Endothelial cell of umbilical vein (primary cell): Measurements from ENCODE around the gene CXCR2. TPM values are rescaled to one million over a fixed set of nuclear protein-coding genes. Genes with fewer than 3 reads are reported as not detected.

Experiments
- BruUV-seq: library from RNA; stranded (reverse); fragments of 400-500 nt; replicated peaks from 2 replicates; lab custom pipeline; 2021; lab: Mats Ljungman, UMichigan
- CTCF ChIA-PET: fragments of 300-600, 350-600 bp; sonication (Branson Sonifier 250); formaldehyde crosslinking; loops from one replicate; lab custom pipeline; 2021; ENCODE audit warnings: antibody characterized with exemption, inconsistent platforms; lab: Charles Lee
- POLR2A ChIA-PET: fragments of 300-600, 350-600 bp; sonication (Branson Sonifier 250); formaldehyde crosslinking; loops from one replicate; lab custom pipeline; 2021; ENCODE audit warnings: antibody characterized with exemption, inconsistent platforms; lab: Charles Lee
- DNase-seq: peaks from one replicate; pipeline ENCODE4 v3.0.0-alpha.2; 2011; ENCODE audit warnings: low read depth, low spot score
- FAIRE-seq: peaks from 2 replicates; lab custom pipeline; 2011; peaks lifted over from hg19 to GRCh38; lab: Jason Lieb, UNC
- H2AFZ ChIP-seq: 2 replicates; pipeline ENCODE4 v1.6.0; 2012; ENCODE audit warnings: low read depth, low read length, control low read depth, inconsistent platforms
- H3K27ac ChIP-seq: 2 replicates; pipeline ENCODE4 v1.5.1; 2011; ENCODE audit warnings: low read depth, mild to moderate bottlenecking, control low read depth, low read length, moderate library complexity; ENCODE audit not compliant: insufficient read depth
- H3K27me3 ChIP-seq, 2 experiments: 2 replicates each; pipeline versions ENCODE4 v1.6.0 to v1.6.1; 2011; ENCODE audit warnings: low read length in 2 of 2, mixed read lengths in 1 of 2; ENCODE audit not compliant: control insufficient read depth in 2 of 2, insufficient read depth in 2 of 2
- H3K36me3 ChIP-seq, 2 experiments: 2 replicates in 1 of 2; 3 replicates in 1 of 2; pipeline ENCODE4 v1.5.1; 2011; ENCODE audit warnings: low read length in 2 of 2, mild to moderate bottlenecking in 1 of 2, moderate library complexity in 1 of 2; ENCODE audit not compliant: control insufficient read depth in 2 of 2, insufficient read depth in 2 of 2; ENCODE audit errors: extremely low read depth in 1 of 2
- H3K4me1 ChIP-seq: 3 replicates; pipeline ENCODE4 v1.5.1; 2011; ENCODE audit warnings: mild to moderate bottlenecking, low read length; ENCODE audit not compliant: control insufficient read depth, insufficient read depth; ENCODE audit errors: extremely low read depth
- H3K4me2 ChIP-seq: 2 replicates; pipeline ENCODE4 v1.6.1; 2011; ENCODE audit warnings: low read length, control low read depth, mixed read lengths; ENCODE audit not compliant: insufficient read depth
- H3K4me3 ChIP-seq, 3 experiments: fragments of 200-600 bp in 1 of 3; sonication (generic), shearing (Covaris generic) in 1 of 3; replicated peaks in 1 of 3; 2 replicates each; pipeline ENCODE4 v1.5.1; 2011 to 2016; ENCODE audit warnings: control low read depth in 3 of 3, low read length in 3 of 3, mild to moderate bottlenecking in 2 of 3, inconsistent platforms in 1 of 3, low read depth in 1 of 3, moderate library complexity in 1 of 3; ENCODE audit not compliant: insufficient read depth in 1 of 3
- H3K79me2 ChIP-seq: 2 replicates; pipeline ENCODE4 v1.6.0; 2012; ENCODE audit warnings: low read length, inconsistent platforms; ENCODE audit not compliant: control insufficient read depth, insufficient read depth
- H3K9ac ChIP-seq: replicated peaks from 2 replicates; pipeline ENCODE3; 2011; ENCODE audit warnings: low read length, control low read depth; ENCODE audit not compliant: insufficient read depth; ENCODE audit errors: extremely low read depth
- H3K9me1 ChIP-seq: replicated peaks from 3 replicates; pipeline ENCODE4 v1.6.0; 2011; ENCODE audit warnings: mild to moderate bottlenecking, low read length; ENCODE audit not compliant: control insufficient read depth, insufficient read depth; ENCODE audit errors: extremely low read depth
- H3K9me3 ChIP-seq: replicated peaks from 2 replicates; pipeline ENCODE4 v1.5.1; 2012; ENCODE audit warnings: low read length, inconsistent platforms; ENCODE audit not compliant: control insufficient read depth, insufficient read depth
- H4K20me1 ChIP-seq: replicated peaks from 2 replicates; pipeline ENCODE3; 2011; ENCODE audit warnings: mild to moderate bottlenecking, low read length; ENCODE audit not compliant: control insufficient read depth, insufficient read depth; ENCODE audit errors: extremely low read depth
- EZH2 ChIP-seq: IDR thresholded peaks from 2 replicates; pipeline ENCODE4 v1.6.1; 2012; ENCODE audit warnings: borderline replicate concordance, low read depth, mild to moderate bottlenecking, moderate library complexity, low read length, inconsistent platforms; ENCODE audit not compliant: severe bottlenecking
- GATA2 ChIP-seq: IDR thresholded peaks from 2 replicates; pipeline ENCODE4 v1.7.0; 2011; ENCODE audit warnings: low read depth, mild to moderate bottlenecking, moderate library complexity, mixed read lengths, low read length; ENCODE audit not compliant: insufficient read length, insufficient read depth
- MAX ChIP-seq: IDR thresholded peaks from 2 replicates; pipeline ENCODE4 v1.6.1; 2011; ENCODE audit not compliant: insufficient read depth, insufficient read length
- MYC ChIP-seq: IDR thresholded peaks from one replicate; pipeline ENCODE4 v1.6.1; 2011; ENCODE audit warnings: mild to moderate bottlenecking, low read depth, low read length
- POLR2A ChIP-seq: IDR thresholded peaks from 2 replicates; pipeline ENCODE4 v1.6.1; 2012; ENCODE audit warnings: low read depth, mild to moderate bottlenecking, control low read depth, low read length
- POLR2AphosphoS5 ChIP-seq: IDR thresholded peaks from 2 replicates; pipeline ENCODE4 v1.6.1; 2012; ENCODE audit warnings: low read depth, mild to moderate bottlenecking, control low read depth, low read length, moderate library complexity; ENCODE audit not compliant: insufficient read depth
- dilution Hi-C: fragments of 300-500 bp; cut with MboI; formaldehyde crosslinking; loops from one replicate; pipeline ENCODE4 v1.15.0; 2019; ENCODE audit warnings: low sequenced_read_pairs; ENCODE audit not compliant: extremely low pct_ligation_motif_present
- intact Hi-C: fragments of 100-400 bp; cut with micrococcal nuclease; formaldehyde crosslinking; loops from one replicate; pipeline ENCODE4 v1.10.0; 2022
- polyA plus RNA-seq, 4 experiments: library from polyadenylated mRNA; depleted of rRNA in 3 of 4; stranded (reverse) in 3 of 4; unstranded in 1 of 4; fragments of >200 nt; gene quantifications; 2 replicates each; pipeline versions ENCODE4 v1.2.1 to v1.2.3, GENCODE V29; 2011 to 2012; ENCODE audit warnings: missing spikeins in 1 of 4
- total RNA-seq: library from RNA; stranded (reverse); gene quantifications from 2 replicates; pipeline ENCODE4 v1.2.3, GENCODE V29; 2021

The CXCR2 gene
- total and polyA plus RNA-seq, 2 donors (not counting 3 experiments of a cell fraction or from before 2014, with no cell fraction given), result not detected

GRCh38 chr2:218152172-218152571 is 26.3 kb downstream of the CXCR2 start:
- TF ChIP-seq POLR2A (no peak), MYC (no peak), EZH2 (no peak), GATA2 (no peak), POLR2AphosphoS5 (no peak)
- H2AFZ ChIP-seq, result no peak overlapping the region
- intact Hi-C loops, result no loop called here
- no peak overlapping the region for H3K27ac ChIP-seq
- H3K27me3 ChIP-seq, result peaks cover 3 to 9% of the 10 kb centered on the region in 2 experiments
- H3K9me1 ChIP-seq, result no peaks in the 10 kb centered on the region
- ChIA-PET CTCF (no interaction called here), POLR2A (no interaction called here)
- no peaks in the 10 kb centered on the region for H3K36me3 ChIP-seq
- H3K9me3 ChIP-seq, result no peaks in the 10 kb centered on the region
- no TSS peak for BruUV-seq
- H3K9ac ChIP-seq, result no peak overlapping the region
- FAIRE-seq (no peak), DNase-seq (no peak)
- no peaks in the 10 kb centered on the region for H3K79me2 ChIP-seq
- no peak overlapping the region for H3K4me2 ChIP-seq
- H4K20me1 ChIP-seq, result no peaks in the 10 kb centered on the region
- no peak overlapping the region for H3K4me3 ChIP-seq
- dilution Hi-C loops, result no loop called here
- H3K4me1 ChIP-seq, result no peaks in the 10 kb centered on the region

GRCh38 chr2:218152777-218153176 is 26.9 kb downstream of the CXCR2 start:
- Histone ChIP-seq H3K27ac (no peak overlapping the region), H4K20me1 (no peaks in the 10 kb centered on the region), H3K36me3 (no peaks in the 10 kb centered on the region), H3K4me1 (no peaks in the 10 kb centered on the region), H3K4me3 (no peak overlapping the region), H3K9ac (no peak overlapping the region), H3K9me3 (no peaks in the 10 kb centered on the region), H3K9me1 (no peaks in the 10 kb centered on the region), H3K4me2 (no peak overlapping the region), H2AFZ (no peak overlapping the region), H3K27me3 (peaks cover 3 to 9% of the 10 kb centered on the region in 2 experiments), H3K79me2 (no peaks in the 10 kb centered on the region)
- BruUV-seq, result no TSS peak
- POLR2A ChIA-PET, result no interaction called here
- dilution Hi-C loops, result no loop called here
- DNase-seq (no peak), FAIRE-seq (no peak)
- CTCF ChIA-PET, result no interaction called here
- no peak for TF ChIP-seq MYC
- TF ChIP-seq GATA2, result no peak
- no peak for TF ChIP-seq MAX
- intact Hi-C loops, result no loop called here
